H1 (cell line): ENCODE measurements around the gene FREM2. TPM values are rescaled to one million over a fixed set of nuclear protein-coding genes. Genes with fewer than 3 reads are reported as not detected.

Experiments
- SAP30 ChIP-seq: fragments of 300-600 bp; sonication (generic); IDR thresholded peaks from 2 replicates; pipeline ENCODE4 v1.7.1; 2012; ENCODE audit warnings: low read length, moderate library complexity, mild to moderate bottlenecking, inconsistent platforms; ENCODE audit not compliant: insufficient read depth, insufficient replicate concordance
- TAF1 ChIP-seq: IDR thresholded peaks from 2 replicates; pipeline ENCODE4 v1.6.1; 2011; ENCODE audit warnings: mild to moderate bottlenecking, low read depth, low read length
- polyA plus RNA-seq, 7 experiments: library from polyadenylated mRNA; depleted of rRNA in 3 of 7; stranded (reverse) in 5 of 7; unstranded in 2 of 7; fragments of >200 nt in 5 of 7; fragments of 200-250 nt in 2 of 7; gene quantifications; 1 replicate in 5 of 7; 2 replicates in 1 of 7; 4 replicates in 1 of 7; pipeline versions ENCODE4 v1.2.1 to v1.2.3, GENCODE V29; 2011 to 2013; ENCODE audit warnings: missing spikeins in 2 of 7, mixed read lengths in 2 of 7
- total RNA-seq: library from RNA; stranded (reverse); fragmentation: NEBNext Ultra II Directional; extraction: Animal tissue kit (Norgen Biotek cat#: 25700); gene quantifications from 2 replicates; pipeline ENCODE4 v1.2.1, GENCODE V29; 2021

FREM2 gene
- total and polyA plus RNA-seq, 2 of the 8 experiments (the other 6 are each of a cell fraction or from before 2014, with no cell fraction given), result 11.6 to 22.8 TPM

- no peak for TF ChIP-seq SAP30
- TF ChIP-seq TAF1, result no peak
Observed at GRCh38 chr13:38781539-38781938, 94.7 kb downstream of the FREM2 start (continued).
